GM13977 (cell line): ENCODE data around the gene RAB26.
"Not testable (repeated sequence)": the region's sequence is repeated elsewhere in the genome, so short reads cannot be mapped to it uniquely, and the experiment has no call there.

Experiments
- DNase-seq: peaks from one replicate; pipeline ENCODE4 v3.0.0; 2012; ENCODE audit warnings: low spot score
- CTCF ChIP-seq: IDR thresholded peaks from 2 replicates; pipeline ENCODE4 v1.5.1; 2012; ENCODE audit warnings: mild to moderate bottlenecking, control low read depth; ENCODE audit not compliant: insufficient read depth; ENCODE audit errors: extremely low read depth, missing control alignments
- in situ Hi-C: fragments of 300-500 bp; cut with MboI; formaldehyde crosslinking; loops from one replicate; pipeline ENCODE4 v1.12.0; 2022; ENCODE audit warnings: low sequenced_read_pairs, low pct_unique_long_range_greater_than_20kb, mixed read lengths, inconsistent platforms; ENCODE audit not compliant: unreplicated experiment

The RAB26 gene

GRCh38 chr16:2147981-2148671, at the start of gene RAB26:
TSS of gene RAB26 (plus strand) at chr16:2148625. CDS start at chr16:2148784, 159 bp downstream.
- in situ Hi-C loops, result no loop called here
- no peak for TF ChIP-seq CTCF
- DNase-seq, result peak; percentile 76

- in situ Hi-C loops, DNase-seq: not testable (repeated sequence)
Measured at GRCh38 chr16:2101581-2101980, 46.8 kb upstream of the RAB26 start.

- no peak for TF ChIP-seq CTCF
- in situ Hi-C loops, result no loop called here
- DNase-seq, result no peak
Measured at GRCh38 chr16:2102471-2102870, 46.0 kb upstream of the RAB26 start.

GRCh38 chr16:2104464-2104863, 44.0 kb upstream of the RAB26 start:
- DNase-seq, in situ Hi-C loops: not testable (repeated sequence)

GRCh38 chr16:2105291-2105690, 43.1 kb upstream of the RAB26 start:
- DNase-seq, in situ Hi-C loops: not testable (repeated sequence)

GRCh38 chr16:2105769-2106168, 42.7 kb upstream of the RAB26 start:
- in situ Hi-C loops, DNase-seq: not testable (repeated sequence)

GRCh38 chr16:2106211-2106610, 42.2 kb upstream of the RAB26 start:
- DNase-seq, in situ Hi-C loops: not testable (repeated sequence)

GRCh38 chr16:2107121-2107790, 41.2 kb upstream of the RAB26 start:
- in situ Hi-C loops, DNase-seq: not testable (repeated sequence)

- DNase-seq, in situ Hi-C loops: not testable (repeated sequence)
Measured at GRCh38 chr16:2107791-2108125, 40.7 kb upstream of the RAB26 start.

- DNase-seq, in situ Hi-C loops: not testable (repeated sequence)
Measured at GRCh38 chr16:2108446-2109270, 39.8 kb upstream of the RAB26 start.

- not testable (repeated sequence) for DNase-seq
Measured at GRCh38 chr16:2109271-2109580, 39.2 kb upstream of the RAB26 start.

GRCh38 chr16:2109872-2110271, 38.6 kb upstream of the RAB26 start:
- DNase-seq, in situ Hi-C loops: not testable (repeated sequence)

More at GRCh38 chr16:2109271-2109580, 39.2 kb upstream of the RAB26 start:
- in situ Hi-C loops, result not testable (repeated sequence)

- DNase-seq, in situ Hi-C loops: not testable (repeated sequence)
Measured at GRCh38 chr16:2110332-2111008, 38.0 kb upstream of the RAB26 start.

GRCh38 chr16:2111009-2111353, 37.4 kb upstream of the RAB26 start:
- DNase-seq, in situ Hi-C loops: not testable (repeated sequence)
